Measurements from ENCODE around the gene RNF157. TPM values are rescaled to one million over a fixed set of nuclear protein-coding genes. Genes with fewer than 3 reads are reported as not detected.
"Not testable (repeated sequence)": the region's sequence is repeated elsewhere in the genome, so short reads cannot be mapped to it uniquely, and the experiment has no call there.

RNF157 gene
- total and polyA plus RNA-seq, 2 experiments from 2014 or later: 11.0 to 15.0 TPM

DNA sequence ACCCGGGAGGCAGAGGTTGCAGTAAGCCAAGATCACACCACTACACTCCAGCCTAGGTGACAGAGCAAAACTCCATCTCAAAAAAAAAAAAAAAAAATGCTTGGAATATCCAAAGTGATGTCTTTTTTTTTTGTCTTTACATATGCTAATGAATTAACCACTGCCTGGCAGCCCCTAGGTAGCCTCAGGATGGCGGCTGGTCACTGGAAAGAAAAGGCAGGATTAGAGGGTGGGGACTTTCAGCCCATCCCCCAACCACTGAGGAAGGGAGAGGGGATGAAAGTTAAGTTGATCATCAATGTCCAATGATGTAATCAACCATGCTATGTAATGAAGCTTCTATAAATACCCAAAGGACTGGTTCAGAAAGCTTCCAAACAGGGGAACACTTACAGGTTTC lies 26.8 kb downstream of the RNF157 start:
- Histone ChIP-seq H3K36me3 (no peaks in the 10 kb centered on the region), H3K4me1 (ENCODE audit: low read depth) (peaks cover 5% of the 10 kb centered on the region), H3K27me3 (no peaks in the 10 kb centered on the region), H3K27ac (no peak overlapping the region), H3K9me3 (ENCODE audit: low read depth) (no peaks in the 10 kb centered on the region), H3K4me3 (no peak overlapping the region)
- TF ChIP-seq, protein P1, sequence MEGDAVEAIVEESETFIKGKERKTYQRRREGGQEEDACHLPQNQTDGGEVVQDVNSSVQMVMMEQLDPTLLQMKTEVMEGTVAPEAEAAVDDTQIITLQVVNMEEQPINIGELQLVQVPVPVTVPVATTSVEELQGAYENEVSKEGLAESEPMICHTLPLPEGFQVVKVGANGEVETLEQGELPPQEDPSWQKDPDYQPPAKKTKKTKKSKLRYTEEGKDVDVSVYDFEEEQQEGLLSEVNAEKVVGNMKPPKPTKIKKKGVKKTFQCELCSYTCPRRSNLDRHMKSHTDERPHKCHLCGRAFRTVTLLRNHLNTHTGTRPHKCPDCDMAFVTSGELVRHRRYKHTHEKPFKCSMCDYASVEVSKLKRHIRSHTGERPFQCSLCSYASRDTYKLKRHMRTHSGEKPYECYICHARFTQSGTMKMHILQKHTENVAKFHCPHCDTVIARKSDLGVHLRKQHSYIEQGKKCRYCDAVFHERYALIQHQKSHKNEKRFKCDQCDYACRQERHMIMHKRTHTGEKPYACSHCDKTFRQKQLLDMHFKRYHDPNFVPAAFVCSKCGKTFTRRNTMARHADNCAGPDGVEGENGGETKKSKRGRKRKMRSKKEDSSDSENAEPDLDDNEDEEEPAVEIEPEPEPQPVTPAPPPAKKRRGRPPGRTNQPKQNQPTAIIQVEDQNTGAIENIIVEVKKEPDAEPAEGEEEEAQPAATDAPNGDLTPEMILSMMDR (IDR thresholded peaks at IDR 0.05; ENCODE audit: low read depth, low read length): no peak
- DNase-seq (ENCODE audit: low read depth in 1 of 2, low spot score in 1 of 2): no peak

DNA sequence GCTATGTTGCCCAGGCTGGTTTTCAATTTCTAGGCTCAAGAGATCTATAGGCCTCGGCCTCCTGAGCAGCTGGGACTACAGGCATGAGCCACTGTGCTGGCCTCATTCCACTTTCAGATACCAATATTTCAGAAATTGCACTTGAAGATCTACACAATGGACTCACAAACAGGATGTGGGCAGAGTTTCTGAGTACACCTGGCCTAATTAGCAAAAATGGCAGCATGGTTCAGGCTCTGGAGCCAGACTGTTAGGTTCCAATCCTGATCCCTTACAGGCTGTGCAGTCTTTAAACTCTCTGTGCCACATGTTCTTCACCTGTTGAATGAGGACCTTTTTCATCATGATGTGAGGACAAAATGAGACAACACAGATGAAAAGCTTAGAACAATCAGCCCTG lies 32.2 kb downstream of the RNF157 start:
- Histone ChIP-seq H3K4me1 (ENCODE audit: low read depth) (peaks cover 8% of the 10 kb centered on the region), H3K27me3 (no peaks in the 10 kb centered on the region), H3K4me3 (no peak overlapping the region), H3K27ac (no peak overlapping the region), H3K36me3 (no peaks in the 10 kb centered on the region), H3K9me3 (ENCODE audit: low read depth) (no peaks in the 10 kb centered on the region)
- DNase-seq (ENCODE audit: low read depth in 1 of 2, low spot score in 1 of 2): no peak
- TF ChIP-seq, protein P1 (IDR thresholded peaks at IDR 0.05; ENCODE audit: low read depth, low read length): no peak

DNA sequence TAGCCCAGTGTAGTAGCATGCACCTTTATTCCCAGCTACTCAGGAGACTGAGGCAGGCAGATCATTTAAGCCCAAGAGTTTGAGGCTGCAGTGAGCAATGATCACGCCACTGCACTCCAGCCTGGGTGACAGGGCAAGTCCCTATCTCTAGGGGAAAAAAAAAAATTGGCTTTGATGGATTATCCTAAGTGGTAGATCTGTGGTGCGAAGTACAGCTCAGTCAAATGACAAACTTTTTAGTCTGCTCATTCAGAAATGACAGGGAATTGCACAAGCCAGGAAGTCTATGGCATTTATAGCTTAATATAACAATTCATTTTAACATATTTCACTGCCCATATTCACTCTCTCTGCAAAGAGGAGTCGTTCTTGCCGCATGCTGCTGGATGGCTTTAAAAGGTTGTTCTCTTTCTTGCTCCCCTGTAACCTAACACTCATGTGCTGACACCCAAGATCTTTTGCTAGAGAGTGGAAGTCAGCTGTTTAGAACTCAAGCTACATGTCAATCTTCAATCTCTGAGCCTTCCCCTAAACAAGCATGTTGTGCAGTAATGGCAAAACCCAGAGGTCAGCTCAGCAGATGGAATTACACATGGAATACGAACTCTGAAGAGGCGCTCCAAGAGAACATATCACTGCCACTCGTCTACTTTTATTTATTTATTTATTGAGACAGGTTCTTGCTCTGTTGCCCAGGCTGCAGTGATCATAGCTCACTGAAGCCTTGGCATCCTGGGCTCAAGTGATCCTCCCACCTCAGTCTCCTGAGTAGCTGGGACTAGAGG lies 32.8 kb downstream of the RNF157 start:
- H3K9me3 ChIP-seq (ENCODE audit: low read depth): no peaks in the 10 kb centered on the region
- peak in 1 of 2 donors; percentile 13 for DNase-seq (ENCODE audit: low read depth in 1 of 2, low spot score in 1 of 2)
- H3K4me1 ChIP-seq (ENCODE audit: low read depth): peaks cover 8% of the 10 kb centered on the region
- TF ChIP-seq, protein P1 (IDR thresholded peaks at IDR 0.05; ENCODE audit: low read depth, low read length): no peak
- no peaks in the 10 kb centered on the region for H3K27me3 ChIP-seq
- H3K36me3 ChIP-seq: no peaks in the 10 kb centered on the region
- no peak overlapping the region for H3K4me3 ChIP-seq
- H3K27ac ChIP-seq: peak overlapping the region; percentile 51

DNA sequence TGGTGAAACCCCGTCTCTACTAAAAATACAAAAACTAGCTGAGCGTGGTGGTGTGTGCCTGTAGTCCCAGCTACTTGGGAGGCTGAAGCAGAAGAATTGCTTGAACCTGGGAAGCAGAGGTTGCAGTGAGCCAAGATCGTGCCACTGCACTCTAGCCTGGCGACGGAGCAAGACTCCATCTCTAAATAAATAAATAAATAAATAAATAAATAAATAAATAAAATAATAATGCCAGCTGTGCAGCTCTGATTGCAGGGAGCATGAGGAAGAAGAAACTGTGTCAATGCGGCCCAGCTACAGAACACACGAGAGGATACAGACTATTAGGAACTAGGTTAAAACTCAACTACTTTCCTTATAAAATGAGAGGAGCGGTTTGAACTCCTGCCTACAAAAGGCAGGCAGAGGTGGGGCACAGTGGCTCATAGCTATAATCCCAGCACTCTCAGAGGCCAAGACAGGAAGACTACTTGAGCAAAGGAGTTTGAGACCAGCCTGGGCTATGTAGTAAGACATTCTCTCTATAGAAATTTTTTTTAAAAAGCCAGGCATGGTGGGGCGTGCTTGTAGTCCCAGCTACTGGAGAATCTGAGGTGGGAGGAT lies 34.6 kb downstream of the RNF157 start:
- not testable (repeated sequence) for H3K4me1 ChIP-seq (ENCODE audit: low read depth); DNase-seq (ENCODE audit: low read depth in 1 of 2, low spot score in 1 of 2); H3K9me3 ChIP-seq (ENCODE audit: low read depth); H3K36me3 ChIP-seq; H3K27ac ChIP-seq; H3K27me3 ChIP-seq; H3K4me3 ChIP-seq

DNA sequence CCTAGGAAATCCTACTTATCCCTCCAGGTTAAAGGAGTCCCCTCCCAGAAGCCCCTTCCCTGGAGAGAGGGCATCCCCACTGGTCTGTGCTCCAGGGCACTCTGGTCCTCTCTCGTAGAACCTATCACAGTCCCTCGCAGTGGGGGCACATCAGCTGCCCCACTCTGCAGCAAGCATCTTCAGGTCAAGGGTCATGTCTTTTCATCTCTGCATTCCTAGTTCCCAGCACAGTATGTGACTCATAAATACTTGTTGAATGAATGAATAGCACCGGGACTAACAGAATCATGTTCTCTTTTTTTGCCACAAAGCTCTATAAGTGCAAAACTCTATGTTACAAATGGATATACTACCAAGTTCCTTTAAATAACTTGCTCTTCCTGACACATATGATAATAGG lies 36.0 kb downstream of the RNF157 start:
- TF ChIP-seq, protein P1 (IDR thresholded peaks at IDR 0.05; ENCODE audit: low read depth, low read length): no peak

DNA sequence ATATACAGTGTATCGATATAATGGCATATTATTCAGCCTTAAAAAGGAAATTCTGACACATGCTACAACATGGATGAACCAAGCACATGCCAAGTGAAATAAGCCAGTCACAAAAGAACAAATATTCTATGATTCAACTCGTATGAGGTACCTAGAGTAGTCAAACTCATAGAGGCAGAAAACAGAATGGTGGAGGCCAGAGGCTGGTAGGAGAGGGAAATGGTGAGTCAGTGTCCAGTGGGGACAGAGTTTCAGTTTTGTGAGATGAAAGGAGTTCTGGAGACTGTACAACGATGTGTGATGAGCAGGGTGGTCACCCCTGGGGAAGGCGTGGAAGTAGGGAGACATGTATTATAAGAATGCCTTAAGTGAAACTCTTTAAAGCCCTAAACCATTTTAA lies 39.9 kb downstream of the RNF157 start:
- Histone ChIP-seq H3K36me3 (no peaks in the 10 kb centered on the region), H3K27ac (no peak overlapping the region)
- TF ChIP-seq, protein P1 (IDR thresholded peaks at IDR 0.05; ENCODE audit: low read depth, low read length): no peak

More for the DNA sequence above, 36.0 kb downstream of the RNF157 start:
- Histone ChIP-seq H3K4me1 (ENCODE audit: low read depth) (peaks cover 8% of the 10 kb centered on the region), H3K4me3 (no peak overlapping the region), H3K27ac (no peak overlapping the region), H3K9me3 (ENCODE audit: low read depth) (no peaks in the 10 kb centered on the region), H3K27me3 (no peaks in the 10 kb centered on the region), H3K36me3 (no peaks in the 10 kb centered on the region)
- peak in 1 of 2 donors; percentile 40 for DNase-seq (ENCODE audit: low read depth in 1 of 2, low spot score in 1 of 2)

More for the DNA sequence above, 39.9 kb downstream of the RNF157 start:
- DNase-seq (ENCODE audit: low read depth in 1 of 2, low spot score in 1 of 2): no peak
- Histone ChIP-seq H3K9me3 (ENCODE audit: low read depth) (no peaks in the 10 kb centered on the region), H3K27me3 (no peaks in the 10 kb centered on the region), H3K4me3 (no peak overlapping the region), H3K4me1 (ENCODE audit: low read depth) (no peaks in the 10 kb centered on the region)
